Daoy (cell line): ENCODE measurements around the gene PRR14. TPM values are rescaled to one million over a fixed set of nuclear protein-coding genes. Genes with fewer than 3 reads are reported as not detected.
A peak's percentile ranks its signal among the peaks of the same experiment; 100 is the strongest.

Experiments
- DNase-seq: peaks from one replicate; pipeline ENCODE4 v3.0.0-alpha.2; 2015; ENCODE audit warnings: low read depth
- total RNA-seq: library from RNA; depleted of rRNA; stranded (reverse); fragments of >200 nt; shearing (Covaris generic); gene quantifications from 2 replicates; pipeline ENCODE4 v1.2.3, GENCODE V29; 2014

PRR14 gene
- total RNA-seq, 1 experiment from 2014 or later = 6.3 TPM

DNA sequence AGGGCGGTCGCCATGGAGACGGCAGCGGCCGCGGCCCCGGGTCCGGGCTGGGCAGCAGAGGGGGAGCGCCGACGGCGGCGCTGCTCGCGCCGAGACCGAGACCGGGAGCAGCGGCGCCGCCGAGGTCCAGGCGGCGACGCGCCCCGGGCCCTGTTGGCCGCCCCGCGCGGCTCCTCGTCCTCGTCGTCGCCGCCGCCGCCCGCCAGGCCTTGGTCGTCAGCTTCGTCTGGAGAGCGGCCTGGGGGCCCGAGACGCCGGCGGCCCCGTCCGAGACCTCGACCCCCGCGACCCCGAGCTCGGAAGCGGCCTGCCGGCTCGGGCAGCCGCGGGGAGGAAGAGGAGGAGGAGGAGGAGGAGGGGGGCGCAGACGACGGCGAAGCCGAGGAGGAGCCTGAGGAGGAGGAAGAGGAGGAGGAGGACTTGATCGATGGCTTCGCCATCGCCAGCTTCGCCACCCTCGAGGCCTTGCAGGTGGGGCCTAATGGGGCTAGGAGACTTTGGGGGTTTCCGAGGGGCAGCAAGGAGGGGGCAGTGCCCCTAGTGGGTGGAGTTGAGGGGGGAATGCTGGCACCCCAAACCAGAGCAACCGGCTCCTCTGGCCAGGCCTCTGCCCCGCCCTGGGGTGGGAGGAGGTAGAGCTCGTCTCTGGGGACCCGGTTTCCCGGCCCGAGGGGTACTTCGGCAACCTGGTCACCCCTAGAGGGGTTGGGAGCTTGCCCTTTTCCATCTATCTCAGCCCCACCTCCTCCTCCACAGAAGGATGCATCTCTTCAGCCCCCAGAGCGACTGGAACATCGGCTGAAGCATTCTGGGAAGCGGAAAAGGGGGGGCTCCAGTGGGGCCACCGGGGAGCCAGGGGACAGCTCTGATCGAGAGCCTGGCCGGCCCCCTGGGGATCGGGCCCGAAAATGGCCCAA, 9.0 kb downstream of the PRR14 start:
- peak; percentile 18 for DNase-seq

DNA sequence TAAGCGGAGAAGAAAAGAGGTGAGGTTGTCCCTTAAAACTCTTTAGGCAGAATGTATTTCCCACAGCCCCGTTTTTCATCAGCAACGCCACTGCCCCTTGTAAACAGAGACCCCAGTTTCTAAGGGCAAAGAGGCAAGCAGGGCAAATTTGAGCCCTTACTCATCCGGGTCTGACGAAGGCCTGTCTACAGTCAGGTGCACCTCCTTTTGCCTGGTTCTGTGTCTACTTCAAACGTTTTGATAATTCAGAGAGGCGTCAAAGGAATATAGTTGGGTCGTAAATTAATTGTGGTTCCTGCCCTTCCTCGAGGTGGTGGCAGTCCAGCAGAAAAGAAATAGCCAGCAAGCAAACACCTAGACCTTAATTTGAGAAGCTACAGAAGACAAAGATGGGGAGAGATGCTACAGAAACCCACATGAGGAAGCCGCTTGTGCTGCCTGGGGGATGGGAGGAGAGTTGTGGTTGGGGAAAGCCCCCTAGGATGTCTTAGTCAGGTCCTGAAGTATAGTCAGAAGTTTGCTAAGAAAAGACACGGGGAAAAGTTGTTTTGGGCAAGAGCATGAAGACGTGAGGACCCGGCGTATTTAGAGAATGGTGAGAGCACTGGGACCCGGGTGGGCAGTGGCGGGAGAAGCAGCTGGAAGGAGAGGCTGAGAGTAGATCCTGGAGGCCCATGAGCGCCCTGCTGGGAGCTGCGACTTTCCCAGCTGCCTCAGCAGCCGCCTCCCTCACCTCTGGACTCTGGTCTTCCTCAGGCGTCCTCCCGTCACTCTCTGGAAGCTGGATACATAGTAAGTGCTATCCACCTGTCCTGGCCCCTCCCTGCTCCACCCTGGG, 9.9 kb downstream of the PRR14 start:
- DNase-seq = peak; percentile 50

GRCh38 chr16:30662449-30662848, 11.7 kb downstream of the PRR14 start:
- no peak for DNase-seq

GRCh38 chr16:30663038-30663437, 12.3 kb downstream of the PRR14 start:
- DNase-seq = no peak

DNA sequence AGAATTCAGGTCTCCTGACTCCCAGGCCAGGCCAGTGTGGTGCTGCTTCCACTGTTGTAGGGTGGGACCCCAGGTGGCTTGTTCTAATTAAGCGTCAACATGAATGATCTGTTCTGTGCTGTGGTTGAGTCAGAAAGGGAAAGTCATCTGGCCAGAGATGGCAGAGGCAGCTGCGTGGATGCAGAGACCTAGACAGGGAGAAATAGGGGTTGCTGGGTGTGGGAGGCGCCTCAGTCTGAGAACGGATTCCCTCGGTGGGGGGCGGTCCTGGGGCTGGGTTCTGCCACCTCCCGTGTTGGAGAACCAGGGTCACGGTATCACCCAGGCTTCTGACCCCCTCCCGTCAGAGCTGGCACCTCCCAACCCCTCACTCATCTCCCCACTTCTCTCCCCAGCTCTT, 13.1 kb downstream of the PRR14 start:
- no peak for DNase-seq

GRCh38 chr16:30664616-30665109, 13.9 kb downstream of the PRR14 start:
- DNase-seq = no peak

- no peak for DNase-seq
These were observed 14.5 kb downstream of the PRR14 start for GRCh38 chr16:30665155-30665829.

DNA sequence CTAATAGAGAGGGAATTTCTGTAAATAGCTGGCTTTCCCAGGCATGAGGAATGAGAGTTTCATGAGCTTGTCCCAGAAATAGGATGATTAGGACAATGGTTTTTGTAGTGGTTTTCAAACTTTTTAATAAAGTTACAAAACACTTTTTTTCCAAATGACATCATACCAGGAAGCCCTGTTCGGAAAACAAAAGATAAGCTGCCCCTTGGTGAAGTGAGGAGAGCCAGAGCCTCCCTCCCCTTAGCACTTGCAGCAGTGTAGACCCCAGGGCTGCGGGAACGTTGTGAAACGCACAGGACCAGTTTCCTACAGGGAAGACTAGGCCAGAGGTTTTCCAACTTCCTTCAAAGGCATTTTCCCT, 15.1 kb downstream of the PRR14 start:
- DNase-seq = no peak

GRCh38 chr16:30666681-30667080, 15.9 kb downstream of the PRR14 start:
- DNase-seq = no peak

GRCh38 chr16:30667361-30667905, 16.7 kb downstream of the PRR14 start:
- no peak for DNase-seq

DNA sequence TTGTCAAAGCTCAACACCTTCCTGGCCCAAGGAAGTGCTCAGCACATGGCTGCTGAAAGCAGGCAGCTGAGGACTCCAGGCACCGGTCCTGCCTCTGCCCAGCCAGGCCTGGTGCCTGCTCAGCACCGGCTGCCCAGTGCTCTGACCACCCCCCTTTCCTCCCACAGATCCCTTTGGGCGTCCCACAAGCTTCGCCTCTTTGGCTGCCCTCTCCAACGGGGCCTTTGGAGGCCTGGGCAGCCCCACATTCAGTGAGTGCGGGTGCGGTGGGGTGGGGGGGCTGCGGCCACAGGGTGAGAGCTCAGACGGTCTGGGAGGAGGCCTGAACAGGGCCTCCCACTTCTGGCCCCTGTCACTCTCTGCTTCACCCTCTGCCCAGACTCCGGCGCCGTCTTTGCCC, 17.6 kb downstream of the PRR14 start:
- DNase-seq = no peak

DNA sequence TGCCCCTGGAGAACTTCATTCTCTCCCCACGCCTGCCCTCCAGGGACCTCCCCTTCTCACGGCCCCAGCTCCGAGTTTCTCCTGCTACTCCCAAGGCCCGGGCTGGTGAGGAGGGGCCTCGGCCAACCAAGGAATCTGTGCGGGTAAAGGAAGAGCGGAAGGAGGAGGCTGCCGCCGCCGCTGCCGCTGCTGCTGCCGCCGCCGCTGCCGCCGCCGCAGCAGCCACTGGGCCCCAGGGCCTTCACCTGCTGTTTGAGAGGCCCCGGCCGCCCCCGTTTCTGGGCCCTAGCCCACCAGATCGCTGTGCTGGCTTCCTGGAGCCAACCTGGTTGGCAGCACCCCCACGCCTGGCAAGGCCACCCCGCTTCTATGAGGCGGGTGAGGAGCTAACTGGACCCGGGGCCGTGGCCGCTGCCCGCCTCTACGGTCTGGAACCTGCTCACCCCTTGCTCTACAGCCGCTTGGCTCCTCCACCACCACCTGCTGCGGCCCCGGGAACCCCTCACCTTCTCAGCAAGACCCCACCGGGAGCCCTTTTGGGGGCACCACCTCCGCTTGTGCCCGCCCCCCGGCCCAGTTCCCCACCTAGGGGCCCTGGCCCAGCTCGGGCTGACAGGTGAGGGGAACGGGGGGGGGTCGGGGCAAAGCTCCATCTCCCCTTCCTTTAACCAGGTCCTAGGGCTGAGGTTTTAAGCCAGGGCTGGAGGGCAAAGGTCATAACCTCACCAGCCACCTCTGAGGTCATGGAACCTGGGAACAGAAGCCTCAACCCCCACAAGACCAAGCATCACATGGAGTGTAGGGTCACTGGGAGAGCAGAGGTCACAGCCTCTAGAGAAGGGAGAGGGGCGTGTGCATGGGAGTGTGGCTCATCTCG, 18.5 kb downstream of the PRR14 start:
- no peak for DNase-seq

DNA sequence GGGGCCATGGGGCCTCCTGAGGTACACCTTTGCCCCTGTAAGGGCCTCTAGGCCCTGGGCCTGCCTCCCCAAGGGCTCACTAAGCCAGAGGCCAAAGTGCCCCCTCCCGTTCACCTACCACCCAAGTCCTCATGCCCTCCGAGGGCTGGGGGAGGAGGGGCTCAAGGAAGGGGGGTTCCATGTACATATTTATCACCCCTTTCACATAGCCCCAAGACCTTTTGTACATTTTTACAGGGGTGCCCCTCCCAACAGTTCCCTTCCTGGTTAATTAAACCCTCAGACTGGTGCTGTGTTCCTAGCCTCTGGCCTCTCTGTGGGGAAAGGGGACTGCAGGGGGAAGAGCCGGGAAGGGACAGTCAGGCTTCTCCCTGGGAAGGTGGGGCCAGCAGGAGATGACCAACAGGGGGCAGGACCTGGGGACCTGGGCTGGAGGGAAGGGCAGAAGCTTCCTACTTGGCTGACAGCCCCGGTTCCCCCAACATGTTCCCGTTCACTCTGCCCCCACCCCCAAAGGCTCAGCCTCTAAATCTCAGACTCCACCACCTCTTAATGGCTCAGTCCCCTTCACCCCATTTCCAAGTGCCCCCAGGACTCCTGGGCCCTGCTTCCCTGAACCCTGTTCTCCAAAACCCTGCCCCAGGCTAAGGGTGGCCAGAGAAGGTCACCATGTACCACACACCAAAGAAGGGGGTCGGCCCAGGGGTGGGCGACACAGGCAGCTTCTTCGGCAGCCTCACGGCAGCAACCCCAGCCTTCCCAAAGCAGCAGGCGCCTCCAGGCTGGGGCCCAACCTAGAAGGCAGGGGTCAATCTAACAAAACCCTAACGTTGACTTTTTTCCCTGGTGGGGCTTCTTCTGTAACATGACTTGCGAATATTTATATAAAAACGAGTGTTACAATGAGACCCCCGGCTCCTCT, 19.4 kb downstream of the PRR14 start:
- no peak for DNase-seq

DNA sequence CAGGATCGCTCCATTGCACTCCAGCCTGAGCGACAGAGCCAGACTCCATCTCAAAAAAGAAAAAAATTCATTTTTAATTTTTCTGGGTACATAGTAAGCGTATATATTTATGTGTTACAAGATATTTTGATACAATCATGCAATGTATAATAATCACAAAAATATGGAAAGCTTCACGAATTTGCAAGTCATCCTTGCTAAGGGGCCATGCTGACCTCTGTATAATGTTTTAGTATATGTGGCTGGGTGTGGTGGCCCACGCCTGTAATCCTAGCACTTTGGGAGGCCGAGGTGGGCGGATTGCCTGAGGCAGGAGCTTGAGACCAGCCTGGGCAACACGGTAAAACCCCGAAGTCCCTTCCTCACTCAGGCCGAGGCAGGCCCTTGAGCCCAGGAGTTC, 24.4 kb downstream of the PRR14 start:
- DNase-seq = no peak

- no peak for DNase-seq
These were observed 27.3 kb downstream of the PRR14 start for GRCh38 chr16:30677931-30678585.

DNA sequence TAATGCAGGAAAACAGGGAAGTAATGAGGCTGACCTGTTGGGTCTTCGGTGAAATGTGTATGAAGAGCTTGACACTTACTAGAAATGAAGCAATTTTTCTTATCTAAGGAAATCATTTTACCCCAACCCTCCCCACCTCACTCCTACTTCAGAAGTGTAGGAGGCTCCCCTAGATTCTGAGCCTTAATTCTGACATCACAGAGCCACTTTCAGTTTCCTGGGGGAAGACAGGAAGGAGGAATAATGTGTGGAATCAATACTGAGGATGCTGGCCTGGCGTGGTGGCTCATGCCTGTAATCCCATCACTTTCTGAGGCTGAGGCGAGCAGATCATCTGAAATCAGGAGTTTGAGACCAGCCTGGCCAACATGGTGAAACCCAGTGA, 27.8 kb downstream of the PRR14 start:
- no peak for DNase-seq

- no peak for DNase-seq
These were observed 29.6 kb downstream of the PRR14 start for GRCh38 chr16:30680326-30680725.

DNA sequence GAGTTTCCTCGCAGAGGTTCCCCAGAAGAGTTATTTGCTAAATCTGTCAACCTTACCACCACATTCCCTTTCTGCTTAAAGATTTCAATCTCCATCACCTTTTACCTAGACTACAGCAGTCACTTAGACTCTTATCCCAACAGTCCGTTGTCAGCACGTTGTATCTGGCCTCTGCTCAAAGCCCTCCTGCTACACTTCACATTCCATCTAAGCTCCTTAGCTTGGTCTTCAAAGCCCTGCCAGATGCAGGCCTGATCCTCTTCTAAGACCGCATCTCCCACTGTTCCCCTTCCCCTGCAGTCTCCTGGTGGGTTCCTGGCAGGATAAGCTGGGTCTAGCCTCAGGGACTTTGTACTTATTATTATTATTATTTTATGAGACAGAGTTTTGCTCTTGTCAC, 37.9 kb downstream of the PRR14 start:
- no peak for DNase-seq

- DNase-seq = no peak
These were observed 41.1 kb downstream of the PRR14 start for GRCh38 chr16:30691907-30692306.
